IMR-90 (cell line): ENCODE data around the gene APOBEC3H. TPM values are rescaled to one million over a fixed set of nuclear protein-coding genes. Genes with fewer than 3 reads are reported as not detected.
A peak's percentile ranks its signal among the peaks of the same experiment; 100 is the strongest.

ENCODE experiments used
- ATAC-seq: fragments of 200-7000 bp; cut with Tn5 transposase; 2 replicates; pipeline ENCODE4 v1.9.1; 2020; ENCODE audit warnings: low read depth, mild to moderate bottlenecking, moderate library complexity
- BruUV-seq: library from RNA; stranded (reverse); fragments of 400-500 nt; replicated peaks from 2 replicates; lab custom pipeline; 2021; lab: Mats Ljungman, UMichigan
- CTCF ChIA-PET: fragments of 300-600 bp; formaldehyde crosslinking; extraction: SDS; loops from one replicate; lab custom pipeline; 2021; ENCODE audit warnings: antibody characterized with exemption; lab: Yijun Ruan, JAX
- POLR2A ChIA-PET: fragments of 300-600 bp; sonication (Branson Sonifier 250); formaldehyde crosslinking; loops from one replicate; lab custom pipeline; 2022; ENCODE audit warnings: antibody characterized with exemption; ENCODE audit not compliant: unreplicated experiment; lab: Charles Lee
- DNase-seq: peaks from one replicate; pipeline ENCODE4 v3.0.0; 2013
- H2AFZ ChIP-seq: replicated peaks from 2 replicates; pipeline ENCODE3; 2013; ENCODE audit warnings: low read length, mild to moderate bottlenecking; ENCODE audit not compliant: poor library complexity
- H2AK5ac ChIP-seq: 2 replicates; pipeline ENCODE4 v1.6.1; 2013; ENCODE audit warnings: low read depth, low read length, inconsistent platforms
- H2AK9ac ChIP-seq: replicated peaks from 2 replicates; pipeline ENCODE3; 2013; ENCODE audit warnings: mild to moderate bottlenecking, low read depth, low read length, moderate library complexity; ENCODE audit not compliant: poor library complexity
- H2BK120ac ChIP-seq: 2 replicates; pipeline ENCODE4 v1.6.1; 2013; ENCODE audit warnings: low read depth, low read length, inconsistent platforms
- H2BK15ac ChIP-seq: 3 replicates; pipeline ENCODE4 v1.6.1; 2013; ENCODE audit warnings: low read depth, low read length, inconsistent platforms
- H2BK20ac ChIP-seq: 2 replicates; pipeline ENCODE4 v1.6.1; 2013; ENCODE audit warnings: low read depth, mild to moderate bottlenecking, inconsistent platforms, low read length, moderate library complexity
- H2BK5ac ChIP-seq: 2 replicates; pipeline ENCODE4 v1.6.1; 2013; ENCODE audit warnings: mild to moderate bottlenecking, low read depth, low read length, inconsistent platforms; ENCODE audit not compliant: poor library complexity, severe bottlenecking
- H3K14ac ChIP-seq: replicated peaks from 2 replicates; pipeline ENCODE4 v1.6.1; 2013; ENCODE audit warnings: low read depth, low read length, inconsistent platforms
- H3K18ac ChIP-seq: 2 replicates; pipeline ENCODE4 v1.6.1; 2013; ENCODE audit warnings: low read depth, low read length, control low read depth
- H3K23ac ChIP-seq: 2 replicates; pipeline ENCODE4 v1.6.1; 2013; ENCODE audit warnings: low read depth, low read length, inconsistent platforms
- H3K27ac ChIP-seq: 2 replicates; pipeline ENCODE4 v1.5.1; 2013; ENCODE audit warnings: mild to moderate bottlenecking, control low read depth, low read length; ENCODE audit not compliant: insufficient read depth
- H3K27me3 ChIP-seq: 2 replicates; pipeline ENCODE4 v1.6.1; 2013; ENCODE audit warnings: low read length; ENCODE audit not compliant: control insufficient read depth, insufficient read depth
- H3K36me3 ChIP-seq: 2 replicates; pipeline ENCODE4 v1.6.1; 2013; ENCODE audit warnings: low read length, mixed read lengths; ENCODE audit not compliant: control insufficient read depth, insufficient read depth
- H3K4ac ChIP-seq: 2 replicates; pipeline ENCODE4 v1.6.1; 2013; ENCODE audit warnings: low read depth, low read length, inconsistent platforms
- H3K4me1 ChIP-seq: 2 replicates; pipeline ENCODE4 v1.6.1; 2013; ENCODE audit warnings: low read length, mixed read lengths; ENCODE audit not compliant: control insufficient read depth, insufficient read depth
- H3K4me2 ChIP-seq: 2 replicates; pipeline ENCODE4 v1.6.1; 2013; ENCODE audit warnings: low read depth, mild to moderate bottlenecking, control low read depth, low read length, moderate library complexity
- H3K4me3 ChIP-seq: 2 replicates; pipeline ENCODE4 v1.5.1; 2013; ENCODE audit warnings: low read depth, mild to moderate bottlenecking, control low read depth, low read length, moderate library complexity; ENCODE audit not compliant: insufficient read depth
- H3K56ac ChIP-seq: 2 replicates; pipeline ENCODE4 v1.6.1; 2013; ENCODE audit warnings: low read length, inconsistent platforms; ENCODE audit not compliant: insufficient read depth; ENCODE audit errors: extremely low read depth
- H3K79me1 ChIP-seq, 2 experiments: 2 replicates each; pipeline ENCODE4 v1.6.1; 2013; ENCODE audit warnings: low read length in 2 of 2, inconsistent platforms in 1 of 2, low read depth in 1 of 2
- H3K9ac ChIP-seq: 2 replicates; pipeline ENCODE4 v1.6.1; 2013; ENCODE audit warnings: low read depth, low read length, control low read depth
- H3K9me1 ChIP-seq: 2 replicates; pipeline ENCODE4 v1.6.1; 2013; ENCODE audit warnings: low read length, inconsistent platforms; ENCODE audit not compliant: insufficient read depth
- H3K9me3 ChIP-seq: 2 replicates; pipeline ENCODE4 v1.6.1; 2013; ENCODE audit warnings: low read length; ENCODE audit not compliant: control insufficient read depth, insufficient read depth
- H4K20me1 ChIP-seq: 2 replicates; pipeline ENCODE4 v1.6.1; 2013; ENCODE audit warnings: low read length, inconsistent platforms; ENCODE audit not compliant: insufficient read depth
- H4K5ac ChIP-seq: 2 replicates; pipeline ENCODE4 v1.6.1; 2013; ENCODE audit warnings: mild to moderate bottlenecking, low read depth, low read length, control low read depth
- H4K8ac ChIP-seq, 2 experiments: 2 replicates each; pipeline ENCODE4 v1.6.1; 2013; ENCODE audit warnings: low read depth in 2 of 2, low read length in 2 of 2, control low read depth in 1 of 2, inconsistent platforms in 1 of 2
- H4K91ac ChIP-seq: 2 replicates; pipeline ENCODE4 v1.6.1; 2013; ENCODE audit warnings: low read depth, low read length, inconsistent platforms; ENCODE audit not compliant: insufficient read depth
- CHD1 ChIP-seq: IDR thresholded peaks from 2 replicates; pipeline ENCODE4 v1.6.1; 2012; ENCODE audit warnings: low read depth, low read length, improper control_type of control experiment
- ELK1 ChIP-seq: fragments of 150-350 bp; IDR thresholded peaks from 2 replicates; pipeline ENCODE4 v1.6.1; 2016; ENCODE audit warnings: low read depth, mild to moderate bottlenecking, low read length, moderate library complexity, borderline replicate concordance
- FOS ChIP-seq: fragments of 150-350 bp; IDR thresholded peaks from 2 replicates; pipeline ENCODE4 v1.6.1; 2016; ENCODE audit warnings: low read depth, low read length
- RAD21 ChIP-seq: IDR thresholded peaks from 2 replicates; pipeline ENCODE4 v1.6.1; 2012; ENCODE audit warnings: low read length, improper control_type of control experiment
- RCOR1 ChIP-seq: IDR thresholded peaks from 2 replicates; pipeline ENCODE4 v1.6.1; 2012; ENCODE audit warnings: mild to moderate bottlenecking, low read length, improper control_type of control experiment; ENCODE audit not compliant: insufficient replicate concordance
- RFX5 ChIP-seq: IDR thresholded peaks from 2 replicates; pipeline ENCODE4 v1.8.0; 2012; ENCODE audit warnings: low read depth, mild to moderate bottlenecking, low read length, moderate library complexity
- SMC3 ChIP-seq: fragments of 150-350 bp; IDR thresholded peaks from 2 replicates; pipeline ENCODE4 v1.6.1; 2016; ENCODE audit warnings: low read depth, mild to moderate bottlenecking, antibody characterized with exemption, low read length, moderate library complexity
- WGBS, 2 experiments: methylation state at CpG; one replicate each; pipeline versions ENCODE4 v1.1.5 to v1.1.7; 2013; ENCODE audit warnings: missing lambda C conversion rate in 2 of 2; ENCODE audit not compliant: insufficient read length in 1 of 2; ENCODE audit errors: extremely low coverage in 2 of 2; 5-methylcytosine and 5-hydroxymethylcytosine counted together
- dilution Hi-C: fragments of 300-500 bp; cut with HindIII; formaldehyde crosslinking; loops from one replicate; pipeline ENCODE4 v1.14.3; 2018; ENCODE audit warnings: low sequenced_read_pairs; ENCODE audit not compliant: unreplicated experiment
- in situ Hi-C: fragments of 300-500 bp; cut with MboI; formaldehyde crosslinking; loops from 3 replicates; pipeline ENCODE4 v1.14.3; 2019; ENCODE audit warnings: low sequenced_read_pairs, inconsistent platforms, mixed read lengths
- intact Hi-C: fragments of 100-400 bp; cut with micrococcal nuclease; formaldehyde crosslinking; loops from 2 replicates; pipeline ENCODE4 v1.10.0; 2022
- polyA plus RNA-seq, 3 experiments: library from polyadenylated mRNA; depleted of rRNA; stranded (reverse); fragments of >200 nt; gene quantifications; 2 replicates each; pipeline ENCODE4 v1.2.3, GENCODE V29; 2012; ENCODE audit warnings: low replicate concordance in 1 of 3
- total RNA-seq: library from RNA; depleted of rRNA; stranded (reverse); fragments of >200 nt; gene quantifications from 2 replicates; pipeline ENCODE4 v1.2.3, GENCODE V29; 2012

Gene APOBEC3H
- total and polyA plus RNA-seq, 2 of the 4 experiments (the other 2 are of a cell fraction): 0.18 TPM; not detected in 1

- peaks cover 7% of the 10 kb centered on the region for H3K4me1 ChIP-seq
- no peak overlapping the region for H3K18ac ChIP-seq
- H3K4me3 ChIP-seq: peak overlapping the region; percentile 99
- peak overlapping the region; percentile 60 for H2AK9ac ChIP-seq
- H4K5ac ChIP-seq: 0 out of 2 replicates have a peak overlapping the region, but pooled peaks have one; percentile 33
- WGBS, 2 experiments: 32% methylated on average over 7 of the region's 22 CpGs; no CpG with 5 or more reads in 1 of the 2 experiments
- 0 out of 2 replicates have a peak overlapping the region, but pooled peaks have one; percentile 25 for H3K14ac ChIP-seq
- peak overlapping the region; percentile 79; the same call in 1 of the 2 replicates for H3K23ac ChIP-seq
- peak overlapping the region; percentile 98 for H2AFZ ChIP-seq
- H2BK15ac ChIP-seq: no peak overlapping the region
- H4K20me1 ChIP-seq: no peaks in the 10 kb centered on the region
- CTCF ChIA-PET: no interaction called here
- H3K4ac ChIP-seq: peak overlapping the region; percentile 22; the same call in 1 of the 2 replicates
- ATAC-seq: no peak; the same call in 1 of the 2 replicates
- in situ Hi-C loops (no loop called here), intact Hi-C loops (no loop called here), dilution Hi-C loops (no loop called here)
- no TSS peak for BruUV-seq
- no peak overlapping the region for H2BK5ac ChIP-seq
- 0 out of 2 replicates have a peak, but pooled peaks cover 2% of the 10 kb centered on the region for H3K36me3 ChIP-seq
- H3K56ac ChIP-seq: no peak overlapping the region
- POLR2A ChIA-PET: no interaction called here
- H3K9me3 ChIP-seq: no peaks in the 10 kb centered on the region
- H2AK5ac ChIP-seq: peak overlapping the region; percentile 86; the same call in 1 of the 2 replicates
- no peaks in the 10 kb centered on the region for H3K27me3 ChIP-seq
- peak overlapping the region; percentile 61 to 70; a peak in 3 of 4 replicates for H4K8ac ChIP-seq
- DNase-seq: peak; percentile 30
- TF ChIP-seq RFX5: no peak
- no peak for TF ChIP-seq RCOR1
- TF ChIP-seq ELK1: no peak
- TF ChIP-seq FOS: no peak
- TF ChIP-seq RAD21: no peak
- no peak for TF ChIP-seq CHD1
- TF ChIP-seq SMC3: no peak
- no peaks in the 10 kb centered on the region; a peak in 1 of 4 replicates for H3K79me1 ChIP-seq
- H3K9ac ChIP-seq: peak overlapping the region; percentile 40; the same call in 1 of the 2 replicates
- no peak overlapping the region for H2BK20ac ChIP-seq
- H3K9me1 ChIP-seq: peaks cover 4% of the 10 kb centered on the region; the same call in 1 of the 2 replicates
- H3K4me2 ChIP-seq: peak overlapping the region; percentile 82
- H3K27ac ChIP-seq: no peak overlapping the region; the same call in 1 of the 2 replicates
- no peak overlapping the region for H2BK120ac ChIP-seq
- 0 out of 2 replicates have a peak overlapping the region, but pooled peaks have one; percentile 46 for H4K91ac ChIP-seq
These were observed 47.2 kb downstream of the APOBEC3H start for GRCh38 chr22:39144101-39144767.
